H1 (cell line): ENCODE measurements around the gene MLEC. TPM values are rescaled to one million over a fixed set of nuclear protein-coding genes. Genes with fewer than 3 reads are reported as not detected.

Source experiments
- CTCF ChIA-PET: fragments of 300-600 bp; sonication (Branson Sonifier 250); formaldehyde crosslinking; loops from one replicate; lab custom pipeline; 2021; ENCODE audit not compliant: partially characterized antibody; lab: Charles Lee
- POLR2A ChIA-PET: fragments of 300-600 bp; sonication (Branson Sonifier 250); formaldehyde crosslinking; loops from one replicate; lab custom pipeline; 2021; ENCODE audit warnings: inconsistent platforms; ENCODE audit not compliant: partially characterized antibody; lab: Charles Lee
- DNase-seq, 2 experiments: peaks; one replicate each; pipeline versions ENCODE4 v3.0.0 to v3.0.0-alpha.2; 2010 to 2022; ENCODE audit warnings: low spot score in 2 of 2, low read depth in 1 of 2, mixed read lengths in 1 of 2
- FAIRE-seq: peaks from 2 replicates; lab custom pipeline; 2011; peaks lifted over from hg19 to GRCh38; lab: Jason Lieb, UNC
- H2AFZ ChIP-seq: 2 replicates; pipeline ENCODE4 v1.8.1; 2012; ENCODE audit warnings: low read length, inconsistent platforms
- H2AK5ac ChIP-seq: 2 replicates; pipeline ENCODE4 v1.6.1; 2013; ENCODE audit warnings: low read depth, low read length
- H2BK120ac ChIP-seq: replicated peaks from 2 replicates; pipeline ENCODE3; 2013; ENCODE audit warnings: low read depth, low read length, inconsistent platforms
- H2BK12ac ChIP-seq: 2 replicates; pipeline ENCODE4 v1.6.1; 2013; ENCODE audit warnings: low read depth, low read length
- H2BK15ac ChIP-seq: 2 replicates; pipeline ENCODE4 v1.6.1; 2013; ENCODE audit warnings: low read length
- H2BK20ac ChIP-seq: 2 replicates; pipeline ENCODE4 v1.6.1; 2013; ENCODE audit warnings: low read length
- H2BK5ac ChIP-seq: 2 replicates; pipeline ENCODE4 v1.6.1; 2013; ENCODE audit warnings: low read depth, low read length
- H3K14ac ChIP-seq: 2 replicates; pipeline ENCODE4 v1.6.1; 2013; ENCODE audit warnings: inconsistent platforms; ENCODE audit not compliant: insufficient read length
- H3K18ac ChIP-seq: 2 replicates; pipeline ENCODE4 v1.6.1; 2013; ENCODE audit warnings: low read length; ENCODE audit errors: extremely low read depth
- H3K23ac ChIP-seq: 2 replicates; pipeline ENCODE4 v1.6.1; 2013; ENCODE audit warnings: inconsistent platforms; ENCODE audit not compliant: insufficient read length
- H3K23me2 ChIP-seq: 2 replicates; pipeline ENCODE4 v1.6.1; 2013; ENCODE audit warnings: low read depth, low read length
- H3K27ac ChIP-seq: 2 replicates; pipeline ENCODE4 v1.6.1; 2011; ENCODE audit warnings: low read depth, low read length, inconsistent platforms
- H3K27me3 ChIP-seq, 4 experiments: replicated peaks in 1 of 4; 1 replicate in 1 of 4; 2 replicates in 3 of 4; pipeline versions ENCODE4 v1.6.1 to v1.8.1; 2011 to 2013; ENCODE audit warnings: low read length in 3 of 4, mild to moderate bottlenecking in 3 of 4, inconsistent platforms in 2 of 4, mixed read lengths in 2 of 4, moderate library complexity in 1 of 4; ENCODE audit not compliant: control insufficient read depth in 3 of 4, insufficient read depth in 3 of 4; ENCODE audit errors: extremely low read depth in 1 of 4
- H3K36me3 ChIP-seq, 4 experiments: 2 replicates each; pipeline versions ENCODE4 v1.6.1 to v1.8.1; 2011 to 2013; ENCODE audit warnings: mild to moderate bottlenecking in 4 of 4, low read length in 3 of 4, moderate library complexity in 2 of 4, control low read depth in 1 of 4, inconsistent platforms in 1 of 4; ENCODE audit not compliant: insufficient read depth in 4 of 4, control insufficient read depth in 2 of 4
- H3K4ac ChIP-seq: replicated peaks from 2 replicates; pipeline ENCODE3; 2013; ENCODE audit warnings: low read length, low read depth, mixed read lengths, inconsistent platforms; ENCODE audit not compliant: insufficient read length
- H3K4me1 ChIP-seq, 4 experiments: replicated peaks in 1 of 4; 1 replicate in 1 of 4; 2 replicates in 3 of 4; pipeline versions ENCODE4 v1.6.1 to v1.8.1; 2011 to 2013; ENCODE audit warnings: low read length in 3 of 4, inconsistent platforms in 2 of 4, mixed read lengths in 1 of 4; ENCODE audit not compliant: insufficient read depth in 4 of 4, control insufficient read depth in 3 of 4
- H3K4me2 ChIP-seq, 2 experiments: 2 replicates each; pipeline versions ENCODE4 v1.6.1 to v1.8.1; 2011 to 2013; ENCODE audit warnings: low read depth in 2 of 2, low read length in 2 of 2, control low read depth in 1 of 2, inconsistent platforms in 1 of 2, mild to moderate bottlenecking in 1 of 2; ENCODE audit not compliant: insufficient read depth in 1 of 2
- H3K4me3 ChIP-seq, 4 experiments: fragments of 200-600, 300-600 bp in 1 of 4; sonication (generic), shearing (Covaris generic), sonication (Bioruptor Twin) in 1 of 4; 2 replicates each; pipeline versions ENCODE4 v1.5.1 to v1.8.1; 2011 to 2016; ENCODE audit warnings: low read length in 4 of 4, low read depth in 3 of 4, control low read depth in 2 of 4, inconsistent platforms in 2 of 4, mild to moderate bottlenecking in 2 of 4, mixed read lengths in 1 of 4, moderate library complexity in 1 of 4; ENCODE audit not compliant: insufficient read depth in 2 of 4; ENCODE audit errors: extremely low read depth in 1 of 4
- H3K56ac ChIP-seq: replicated peaks from 2 replicates; pipeline ENCODE3; 2013; ENCODE audit warnings: low read depth, mild to moderate bottlenecking, mixed read lengths, low read length, inconsistent platforms; ENCODE audit not compliant: insufficient read length
- H3K79me1 ChIP-seq: 2 replicates; pipeline ENCODE4 v1.6.1; 2013; ENCODE audit warnings: low read depth, low read length, control low read depth
- H3K79me2 ChIP-seq, 2 experiments: 2 replicates each; pipeline versions ENCODE4 v1.6.1 to v1.8.1; 2012 to 2013; ENCODE audit warnings: low read length in 2 of 2, mild to moderate bottlenecking in 2 of 2, inconsistent platforms in 1 of 2; ENCODE audit not compliant: insufficient read depth in 2 of 2, control insufficient read depth in 1 of 2
- H3K9ac ChIP-seq, 4 experiments: replicated peaks in 1 of 4; 1 replicate in 1 of 4; 2 replicates in 3 of 4; pipeline versions ENCODE4 v1.6.1 to v1.8.1; 2011 to 2013; ENCODE audit warnings: low read depth in 3 of 4, low read length in 3 of 4, control low read depth in 2 of 4, mild to moderate bottlenecking in 2 of 4, moderate library complexity in 2 of 4, inconsistent platforms in 1 of 4; ENCODE audit errors: extremely low read depth in 1 of 4
- H3K9me3 ChIP-seq, 2 experiments: 2 replicates each; pipeline versions ENCODE4 v1.6.1 to v1.8.1; 2012 to 2013; ENCODE audit warnings: mild to moderate bottlenecking in 2 of 2, moderate library complexity in 2 of 2, control low read depth in 1 of 2, inconsistent platforms in 1 of 2, low read depth in 1 of 2, low read length in 1 of 2, mixed read lengths in 1 of 2; ENCODE audit not compliant: insufficient read depth in 2 of 2
- H4K20me1 ChIP-seq, 2 experiments: replicated peaks in 1 of 2; 2 replicates each; pipeline versions ENCODE3 to v1.8.1; 2011 to 2013; ENCODE audit warnings: inconsistent platforms in 2 of 2, low read length in 2 of 2, mild to moderate bottlenecking in 1 of 2; ENCODE audit not compliant: insufficient read depth in 2 of 2, control insufficient read depth in 1 of 2
- H4K5ac ChIP-seq: 2 replicates; pipeline ENCODE4 v1.6.1; 2013; ENCODE audit warnings: low read length, low read depth, mixed read lengths, inconsistent platforms; ENCODE audit not compliant: insufficient read length
- H4K8ac ChIP-seq: 2 replicates; pipeline ENCODE4 v1.8.0; 2013; ENCODE audit warnings: mild to moderate bottlenecking, moderate library complexity, low read length, inconsistent platforms; ENCODE audit not compliant: insufficient read depth; ENCODE audit errors: extremely low read depth
- H4K91ac ChIP-seq: replicated peaks from 2 replicates; pipeline ENCODE3; 2013; ENCODE audit warnings: low read length, mixed read lengths, inconsistent platforms; ENCODE audit not compliant: insufficient read length
- CEBPB ChIP-seq: IDR thresholded peaks from 2 replicates; pipeline ENCODE4 v1.6.1; 2012; ENCODE audit warnings: low read depth, low read length
- WGBS, 2 experiments: shearing (Covaris generic) in 1 of 2; methylation state at CpG; one replicate each; pipeline versions ENCODE4 v1.1.6 to v1.1.7; 2013 to 2015; ENCODE audit warnings: low lambda C conversion rate in 2 of 2, mixed read lengths in 2 of 2, inconsistent platforms in 1 of 2, low coverage in 1 of 2, missing lambda C conversion rate in 1 of 2; ENCODE audit not compliant: insufficient replicate concordance in 2 of 2, insufficient coverage in 1 of 2, insufficient read length in 1 of 2; ENCODE audit errors: extremely low coverage in 1 of 2, missing lambda C conversion rate in 1 of 2; 5-methylcytosine and 5-hydroxymethylcytosine counted together
- polyA plus RNA-seq, 7 experiments: library from polyadenylated mRNA; depleted of rRNA in 3 of 7; stranded (reverse) in 5 of 7; unstranded in 2 of 7; fragments of >200 nt in 5 of 7; fragments of 200-250 nt in 2 of 7; gene quantifications; 1 replicate in 5 of 7; 2 replicates in 1 of 7; 4 replicates in 1 of 7; pipeline versions ENCODE4 v1.2.1 to v1.2.3, GENCODE V29; 2011 to 2013; ENCODE audit warnings: missing spikeins in 2 of 7, mixed read lengths in 2 of 7
- total RNA-seq: library from RNA; stranded (reverse); fragmentation: NEBNext Ultra II Directional; extraction: Animal tissue kit (Norgen Biotek cat#: 25700); gene quantifications from 2 replicates; pipeline ENCODE4 v1.2.1, GENCODE V29; 2021

Gene MLEC
- total and polyA plus RNA-seq, 2 of the 8 experiments (the other 6 are each of a cell fraction or from before 2014, with no cell fraction given): 37.1 to 260 TPM

- 89% methylated on average over 7 of the region's 7 CpGs; no CpG with 5 or more reads in 1 of the 2 experiments for WGBS, 2 experiments
- Histone ChIP-seq H3K27me3 (no peaks in the 10 kb centered on the region), H3K18ac (no peak overlapping the region), H2BK12ac (no peak overlapping the region; the same call in 1 of the 2 replicates), H3K79me1 (no peaks in the 10 kb centered on the region), H3K4me2 (no peak overlapping the region), H3K4me3 (no peak overlapping the region), H3K9me3 (no peaks in the 10 kb centered on the region), H4K20me1 (no peaks in the 10 kb centered on the region), H3K56ac (no peak overlapping the region), H3K9ac (no peak overlapping the region), H2BK15ac (no peak overlapping the region), H3K27ac (no peak overlapping the region), H2BK20ac (no peak overlapping the region), H3K36me3 (no peaks in the 10 kb centered on the region), H4K91ac (no peak overlapping the region), H3K79me2 (no peaks in the 10 kb centered on the region), H2BK120ac (no peak overlapping the region), H4K8ac (no peak overlapping the region), H2AK5ac (no peak overlapping the region), H3K23ac (no peak overlapping the region), H3K14ac (no peak overlapping the region), H4K5ac (no peak overlapping the region), H2BK5ac (no peak overlapping the region), H3K23me2 (no peaks in the 10 kb centered on the region), H2AFZ (no peak overlapping the region), H3K4me1 (peaks cover 0 to 6% (median 0%) of the 10 kb centered on the region in 4 experiments; a peak in 2 of 7 replicates), H3K4ac (no peak overlapping the region)
- CTCF ChIA-PET: interaction anchor here (0.7 to 10.3 kb wide), 4 partner anchors 9 to 294 kb away, joined by 3 to 83 read pairs (median 3); no protein-coding TSS in a partner anchor
- DNase-seq: peak in 1 of 2 experiments; percentile 41
- FAIRE-seq: no peak
- POLR2A ChIA-PET: interaction anchor here (1.3 to 1.5 kb wide), 2 partner anchors 32 to 33 kb away, joined by 3 read pairs; no protein-coding TSS in a partner anchor
- no peak for TF ChIP-seq CEBPB
Measured at GRCh38 chr12:120677765-120678473, 9.0 kb upstream of the MLEC start.
